HL-60 (cell line): ENCODE results near the gene CYGB.

Experiments used
- POLR2AphosphoS5 ChIP-seq: IDR thresholded peaks from 2 replicates; pipeline ENCODE4 v1.6.1; 2012; ENCODE audit warnings: low read depth
- TF ChIP-seq, protein P1 (sequence below): IDR thresholded peaks from one replicate; pipeline ENCODE4 v1.5.1; 2011; ENCODE audit warnings: low read length, control low read depth, inconsistent platforms; ENCODE audit not compliant: insufficient read depth

DNA sequence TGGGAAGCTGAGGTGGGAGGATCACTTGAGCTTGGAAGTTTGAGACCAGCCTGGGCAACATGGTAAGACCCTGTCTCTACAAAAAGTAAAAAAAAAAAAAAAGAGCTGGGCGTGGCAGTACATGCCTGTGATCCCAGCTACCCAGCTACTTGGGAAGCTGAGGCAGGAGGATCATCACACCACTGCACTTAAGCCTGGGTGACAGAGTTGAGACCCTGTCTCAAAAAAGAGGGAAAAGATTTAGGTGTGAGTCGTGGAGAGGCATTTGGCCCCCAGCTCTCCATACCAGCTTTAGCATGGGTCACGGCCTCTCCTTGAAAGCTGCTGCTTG is 29.1 kb upstream of the CYGB start:
- TF ChIP-seq, protein P1, sequence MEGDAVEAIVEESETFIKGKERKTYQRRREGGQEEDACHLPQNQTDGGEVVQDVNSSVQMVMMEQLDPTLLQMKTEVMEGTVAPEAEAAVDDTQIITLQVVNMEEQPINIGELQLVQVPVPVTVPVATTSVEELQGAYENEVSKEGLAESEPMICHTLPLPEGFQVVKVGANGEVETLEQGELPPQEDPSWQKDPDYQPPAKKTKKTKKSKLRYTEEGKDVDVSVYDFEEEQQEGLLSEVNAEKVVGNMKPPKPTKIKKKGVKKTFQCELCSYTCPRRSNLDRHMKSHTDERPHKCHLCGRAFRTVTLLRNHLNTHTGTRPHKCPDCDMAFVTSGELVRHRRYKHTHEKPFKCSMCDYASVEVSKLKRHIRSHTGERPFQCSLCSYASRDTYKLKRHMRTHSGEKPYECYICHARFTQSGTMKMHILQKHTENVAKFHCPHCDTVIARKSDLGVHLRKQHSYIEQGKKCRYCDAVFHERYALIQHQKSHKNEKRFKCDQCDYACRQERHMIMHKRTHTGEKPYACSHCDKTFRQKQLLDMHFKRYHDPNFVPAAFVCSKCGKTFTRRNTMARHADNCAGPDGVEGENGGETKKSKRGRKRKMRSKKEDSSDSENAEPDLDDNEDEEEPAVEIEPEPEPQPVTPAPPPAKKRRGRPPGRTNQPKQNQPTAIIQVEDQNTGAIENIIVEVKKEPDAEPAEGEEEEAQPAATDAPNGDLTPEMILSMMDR = no peak
- no peak for TF ChIP-seq POLR2AphosphoS5
